Measurements from ENCODE around the gene FOXC1. TPM values are rescaled to one million over a fixed set of nuclear protein-coding genes. Genes with fewer than 3 reads are reported as not detected.

The FOXC1 gene
- total RNA-seq, 4 donors from 2014 or later: 3.8 to 10.1 (median 6.7) TPM

DNA sequence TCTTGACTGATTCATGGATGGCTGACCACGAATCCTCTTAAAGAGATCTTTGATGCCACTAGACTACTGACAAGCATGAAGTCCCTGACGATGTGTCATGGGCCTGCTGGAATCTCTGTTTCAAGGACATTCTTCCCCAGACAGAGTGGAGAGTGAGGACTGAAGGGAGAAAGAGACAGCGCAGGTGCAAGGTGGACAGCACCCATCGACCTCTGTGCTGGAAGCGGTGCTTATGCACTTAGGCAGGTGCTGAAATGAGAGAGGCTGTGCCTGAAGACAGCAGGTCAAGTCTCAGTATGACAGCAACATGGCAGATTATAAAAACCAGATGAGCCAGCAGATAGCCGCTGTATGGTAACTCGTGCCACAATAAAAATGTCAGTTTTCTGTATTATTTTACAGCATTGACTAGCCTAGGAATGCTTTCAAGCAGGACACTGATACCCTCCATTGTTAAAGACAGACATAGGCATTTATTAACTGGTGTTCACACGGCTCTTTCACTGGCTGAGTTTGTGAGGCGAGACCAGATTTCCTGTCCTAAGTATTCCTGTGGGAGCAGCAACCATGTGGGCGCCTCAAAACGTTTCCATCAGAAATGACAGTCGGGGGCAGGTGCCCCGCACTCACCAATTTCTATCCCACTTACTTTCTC lies 47.5 kb downstream of the FOXC1 start:
- ATAC-seq (ENCODE audit: low FRiP score): no peak
- no peak for DNase-seq (ENCODE audit: low spot score)
- TF ChIP-seq, protein P1, sequence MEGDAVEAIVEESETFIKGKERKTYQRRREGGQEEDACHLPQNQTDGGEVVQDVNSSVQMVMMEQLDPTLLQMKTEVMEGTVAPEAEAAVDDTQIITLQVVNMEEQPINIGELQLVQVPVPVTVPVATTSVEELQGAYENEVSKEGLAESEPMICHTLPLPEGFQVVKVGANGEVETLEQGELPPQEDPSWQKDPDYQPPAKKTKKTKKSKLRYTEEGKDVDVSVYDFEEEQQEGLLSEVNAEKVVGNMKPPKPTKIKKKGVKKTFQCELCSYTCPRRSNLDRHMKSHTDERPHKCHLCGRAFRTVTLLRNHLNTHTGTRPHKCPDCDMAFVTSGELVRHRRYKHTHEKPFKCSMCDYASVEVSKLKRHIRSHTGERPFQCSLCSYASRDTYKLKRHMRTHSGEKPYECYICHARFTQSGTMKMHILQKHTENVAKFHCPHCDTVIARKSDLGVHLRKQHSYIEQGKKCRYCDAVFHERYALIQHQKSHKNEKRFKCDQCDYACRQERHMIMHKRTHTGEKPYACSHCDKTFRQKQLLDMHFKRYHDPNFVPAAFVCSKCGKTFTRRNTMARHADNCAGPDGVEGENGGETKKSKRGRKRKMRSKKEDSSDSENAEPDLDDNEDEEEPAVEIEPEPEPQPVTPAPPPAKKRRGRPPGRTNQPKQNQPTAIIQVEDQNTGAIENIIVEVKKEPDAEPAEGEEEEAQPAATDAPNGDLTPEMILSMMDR (IDR thresholded peaks at IDR 0.05): no peak

DNA sequence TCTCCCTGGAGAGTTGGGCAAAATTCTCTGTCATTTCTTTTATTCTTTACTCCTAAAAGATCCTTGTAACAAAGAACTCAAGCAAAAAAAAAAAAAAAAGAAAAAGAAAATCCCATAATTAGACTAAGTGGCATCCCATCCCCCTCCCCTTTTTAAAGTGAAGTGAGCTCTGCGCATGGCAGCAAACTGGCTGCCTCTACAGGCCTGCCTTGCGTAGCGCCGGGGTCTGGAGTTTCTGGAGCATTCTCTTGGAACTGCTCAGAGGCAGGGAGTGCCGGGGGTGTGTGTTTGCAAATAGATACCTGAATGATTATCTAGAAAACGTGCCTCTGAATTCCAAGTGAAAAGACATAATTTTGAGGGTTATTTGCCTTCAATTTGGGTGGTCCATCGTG lies 48.1 kb downstream of the FOXC1 start:
- ATAC-seq (ENCODE audit: low FRiP score): no peak
- TF ChIP-seq, protein P1 (IDR thresholded peaks at IDR 0.05): no peak
- no peak for DNase-seq (ENCODE audit: low spot score)

DNA sequence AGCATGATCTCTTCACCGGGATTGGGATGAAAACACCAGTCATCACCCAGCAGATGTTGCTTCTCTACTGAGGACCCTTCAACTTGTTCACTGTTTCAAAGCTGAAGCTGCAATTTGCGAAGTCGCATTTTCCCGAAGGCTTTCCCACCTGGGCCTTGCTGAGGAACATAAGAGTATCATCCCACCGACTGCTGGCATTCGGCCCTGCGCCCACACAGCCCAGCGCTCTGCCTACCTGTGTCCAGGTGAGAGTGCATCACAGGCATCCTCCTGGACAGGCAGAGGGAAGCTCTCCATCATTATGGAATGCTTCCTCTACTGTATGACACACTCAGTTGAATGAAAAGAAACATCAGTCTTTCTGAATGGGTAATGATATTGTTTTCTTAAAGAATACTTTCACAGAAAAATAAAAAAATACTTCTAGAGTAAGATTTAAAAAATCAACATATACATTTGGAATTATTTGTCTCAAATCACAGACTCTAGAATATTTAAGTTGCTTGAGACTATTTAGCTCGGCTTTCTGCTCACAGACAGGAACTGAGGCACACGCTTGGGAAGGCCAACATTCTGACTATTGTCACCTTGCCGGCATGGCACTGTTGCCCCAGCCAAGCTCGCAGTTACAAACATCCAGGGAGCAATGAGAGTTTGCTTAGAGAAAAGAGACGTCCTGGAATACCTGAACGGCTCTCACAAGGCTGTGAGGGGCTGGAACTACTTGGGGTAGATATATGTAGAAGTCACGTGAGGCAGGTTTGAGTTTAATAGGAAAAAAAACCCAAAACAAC lies 48.7 kb downstream of the FOXC1 start:
- DNase-seq (ENCODE audit: low spot score) (no peak), ATAC-seq (ENCODE audit: low FRiP score) (no peak)
- TF ChIP-seq, protein P1 (IDR thresholded peaks at IDR 0.05): no peak

DNA sequence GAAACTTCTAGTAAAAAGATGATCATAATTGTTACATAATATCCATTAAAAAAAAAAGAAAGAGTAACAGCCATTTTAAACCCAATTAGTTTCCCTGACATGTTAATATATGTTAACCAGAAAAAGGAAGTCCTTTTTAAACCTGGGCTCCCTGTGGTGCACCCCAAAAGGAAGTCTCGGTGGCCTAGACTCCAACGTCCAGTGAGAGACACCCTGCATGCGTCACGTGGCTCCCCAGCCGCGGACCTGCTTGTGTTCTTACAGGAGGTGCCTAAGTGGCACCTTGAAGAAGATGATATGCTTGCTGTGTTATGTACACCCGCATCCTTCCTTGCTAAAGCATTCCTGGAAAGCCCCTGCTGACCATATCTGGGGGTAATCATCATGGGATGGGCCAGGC lies 50.1 kb downstream of the FOXC1 start:
- ATAC-seq (ENCODE audit: low FRiP score) (no peak), DNase-seq (ENCODE audit: low spot score) (no peak)
- TF ChIP-seq, protein P1 (IDR thresholded peaks at IDR 0.05): no peak

DNA sequence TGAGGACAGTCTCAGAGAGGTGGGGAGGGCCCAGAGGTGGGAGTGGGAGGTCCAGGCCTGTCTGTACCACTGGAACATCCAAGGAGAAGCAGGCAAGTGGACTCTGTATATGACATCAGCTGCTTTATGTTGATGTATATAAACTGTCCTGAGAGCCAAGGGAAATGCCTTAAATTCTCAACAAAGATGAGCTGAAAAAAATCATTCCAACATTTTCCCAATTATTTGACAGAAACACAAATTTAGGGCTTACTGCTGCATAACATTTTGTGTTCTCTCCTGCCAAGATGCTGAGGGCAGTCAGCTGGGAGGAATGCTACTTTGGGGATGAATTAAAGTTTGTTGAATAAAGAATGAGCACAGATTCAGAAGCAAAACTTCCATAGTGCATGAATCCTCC lies 52.8 kb downstream of the FOXC1 start:
- ATAC-seq (ENCODE audit: low FRiP score) (no peak), DNase-seq (ENCODE audit: low spot score) (no peak)
- TF ChIP-seq, protein P1 (IDR thresholded peaks at IDR 0.05): no peak

Other genes with a start within 250 kb of the FOXC1 start
- 1 to 10 TPM in 2 of 4 donors, under 1 TPM in 2; 0.65 to 1.1 (median 0.95) TPM for gene FOXF2, start 220.3 kb upstream of the FOXC1 start, total RNA-seq

All from omental fat pad (tissue), 4 donors.